HepG2 (cell line): Measurements from ENCODE around the gene DPAGT1. TPM values are rescaled to one million over a fixed set of nuclear protein-coding genes. Genes with fewer than 3 reads are reported as not detected.

Source experiments
- HDAC1 ChIP-seq: sonication (generic); formaldehyde crosslinking; IDR thresholded peaks from 2 replicates; pipeline ENCODE4 v1.5.1; 2020; ENCODE audit warnings: mild to moderate bottlenecking, missing genetic modification reagents
- MAZ ChIP-seq, 2 experiments: sonication (generic) in 1 of 2; formaldehyde crosslinking in 1 of 2; IDR thresholded peaks; 2 replicates each; pipeline versions ENCODE4 v1.5.0 to v1.6.1; 2012 to 2020; ENCODE audit warnings: low read depth in 2 of 2, mild to moderate bottlenecking in 2 of 2, borderline replicate concordance in 1 of 2, improper control_type of control experiment in 1 of 2, low read length in 1 of 2, missing genetic modification reagents in 1 of 2, moderate library complexity in 1 of 2
- NR2C2 ChIP-seq: sonication (generic); formaldehyde crosslinking; IDR thresholded peaks from 2 replicates; pipeline ENCODE4 v1.4.0; 2020; ENCODE audit warnings: missing genetic modification reagents, mild to moderate bottlenecking, moderate library complexity, borderline replicate concordance
- PHF21A ChIP-seq: sonication (generic); formaldehyde crosslinking; IDR thresholded peaks from 2 replicates; pipeline ENCODE4 v1.5.0; 2020; ENCODE audit warnings: mild to moderate bottlenecking, missing genetic modification reagents
- PITX1 ChIP-seq: sonication (generic); formaldehyde crosslinking; IDR thresholded peaks from 2 replicates; pipeline ENCODE4 v1.5.1; 2020; ENCODE audit warnings: mild to moderate bottlenecking, missing genetic modification reagents
- SAP130 ChIP-seq: IDR thresholded peaks from 2 replicates; pipeline ENCODE4 v1.6.1; 2016; ENCODE audit warnings: low read depth
- SP2 ChIP-seq: sonication (generic); formaldehyde crosslinking; IDR thresholded peaks from 2 replicates; pipeline ENCODE4 v1.5.1; 2020; ENCODE audit warnings: mild to moderate bottlenecking, missing genetic modification reagents
- ZEB1 ChIP-seq: IDR thresholded peaks from 2 replicates; pipeline ENCODE4 v1.6.1; 2012; ENCODE audit warnings: mild to moderate bottlenecking, low read depth, inconsistent platforms; ENCODE audit not compliant: insufficient replicate concordance
- polyA plus RNA-seq, 8 experiments: library from polyadenylated mRNA; depleted of rRNA in 3 of 8; stranded (reverse) in 7 of 8; unstranded in 1 of 8; fragments of >200 nt; fragmentation: Illumina TruSeq in 4 of 8; extraction: Trizol in 4 of 8; gene quantifications; 2 replicates each; pipeline versions ENCODE4 v1.2.1 to v1.2.3, GENCODE V29; 2011 to 2016; ENCODE audit warnings: low read depth in 4 of 8, missing spikeins in 1 of 8, mixed read lengths in 1 of 8; ENCODE audit not compliant: insufficient read depth in 1 of 8
- total RNA-seq, 5 experiments: library from RNA; depleted of rRNA; stranded (reverse); fragments of >200 nt; fragmentation: Illumina TruSeq; extraction: Trizol; gene quantifications; 2 replicates each; pipeline ENCODE4 v1.2.3, GENCODE V29; 2016; ENCODE audit warnings: low read depth in 1 of 5
- TF ChIP-seq, protein P1 (sequence below): sonication (generic); formaldehyde crosslinking; IDR thresholded peaks from 2 replicates; pipeline ENCODE4 v1.8.1; 2022; ENCODE audit warnings: low read depth, mild to moderate bottlenecking, missing genetic modification reagents
- TF ChIP-seq, protein P2 (sequence below): sonication (generic); formaldehyde crosslinking; IDR thresholded peaks from 2 replicates; pipeline ENCODE4 v1.4.0; 2020; ENCODE audit warnings: missing genetic modification reagents
- TF ChIP-seq, protein P3 (sequence below): IDR thresholded peaks from 2 replicates; pipeline ENCODE4 v1.6.1; 2016
- TF ChIP-seq, protein P4 (sequence below): sonication (generic); formaldehyde crosslinking; IDR thresholded peaks from 2 replicates; pipeline ENCODE4 v1.4.0; 2020; ENCODE audit warnings: mild to moderate bottlenecking, missing genetic modification reagents
- TF ChIP-seq, protein P5 (sequence below): sonication (generic); formaldehyde crosslinking; IDR thresholded peaks from 2 replicates; pipeline ENCODE4 v1.5.1; 2020; ENCODE audit warnings: mild to moderate bottlenecking, missing genetic modification reagents, borderline replicate concordance
- TF ChIP-seq, protein P6 (sequence below): IDR thresholded peaks from 2 replicates; pipeline ENCODE4 v1.6.1; 2018; ENCODE audit warnings: missing genetic modification reagents

DPAGT1 gene
- total and polyA plus RNA-seq, 2 of the 13 experiments (the other 11 are each of a cell fraction or from before 2014, with no cell fraction given), result 37.6 to 70.7 TPM

DNA sequence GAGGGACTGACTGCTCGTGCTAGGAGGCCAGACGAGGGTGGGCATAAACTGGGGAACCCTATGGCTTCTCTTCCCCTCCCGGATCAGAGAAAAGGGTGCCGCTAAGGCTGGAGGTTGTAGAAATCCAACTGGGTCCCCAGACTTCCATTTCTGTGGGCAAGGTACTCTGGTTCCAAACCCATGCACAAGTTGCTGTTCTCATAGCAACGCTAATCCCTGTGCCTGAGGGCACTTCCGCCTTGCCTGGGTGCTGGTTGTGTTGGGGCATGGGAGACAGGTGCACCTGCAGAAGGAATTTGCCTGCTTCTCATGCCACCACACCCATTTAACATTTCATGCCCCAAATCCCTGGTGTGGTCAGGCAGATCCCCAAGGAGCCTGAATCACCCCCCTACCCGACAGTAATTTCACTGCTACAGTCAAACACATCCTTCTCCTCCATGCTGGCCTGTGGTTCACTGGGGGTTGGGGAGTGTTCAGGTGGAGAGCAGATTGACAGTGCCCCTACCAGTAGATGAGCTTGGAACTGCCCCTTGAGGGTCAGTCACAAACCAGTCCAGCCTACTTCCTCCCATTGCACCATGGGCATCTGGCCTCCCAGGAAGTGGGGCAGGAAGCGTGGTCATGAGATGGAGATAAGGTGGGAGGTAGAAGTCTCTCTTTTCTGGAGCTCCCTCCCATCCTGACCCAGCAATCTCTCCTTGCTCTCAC lies 6.6 kb upstream of the DPAGT1 start (continued):
- TF ChIP-seq NR2C2 (CRISPR knock-in tag), result peak; percentile 60; the same call in 1 of the 2 replicates
- peak; percentile 0; the same call in 1 of the 2 replicates for TF ChIP-seq HDAC1 (CRISPR knock-in tag)
- TF ChIP-seq, protein P1, sequence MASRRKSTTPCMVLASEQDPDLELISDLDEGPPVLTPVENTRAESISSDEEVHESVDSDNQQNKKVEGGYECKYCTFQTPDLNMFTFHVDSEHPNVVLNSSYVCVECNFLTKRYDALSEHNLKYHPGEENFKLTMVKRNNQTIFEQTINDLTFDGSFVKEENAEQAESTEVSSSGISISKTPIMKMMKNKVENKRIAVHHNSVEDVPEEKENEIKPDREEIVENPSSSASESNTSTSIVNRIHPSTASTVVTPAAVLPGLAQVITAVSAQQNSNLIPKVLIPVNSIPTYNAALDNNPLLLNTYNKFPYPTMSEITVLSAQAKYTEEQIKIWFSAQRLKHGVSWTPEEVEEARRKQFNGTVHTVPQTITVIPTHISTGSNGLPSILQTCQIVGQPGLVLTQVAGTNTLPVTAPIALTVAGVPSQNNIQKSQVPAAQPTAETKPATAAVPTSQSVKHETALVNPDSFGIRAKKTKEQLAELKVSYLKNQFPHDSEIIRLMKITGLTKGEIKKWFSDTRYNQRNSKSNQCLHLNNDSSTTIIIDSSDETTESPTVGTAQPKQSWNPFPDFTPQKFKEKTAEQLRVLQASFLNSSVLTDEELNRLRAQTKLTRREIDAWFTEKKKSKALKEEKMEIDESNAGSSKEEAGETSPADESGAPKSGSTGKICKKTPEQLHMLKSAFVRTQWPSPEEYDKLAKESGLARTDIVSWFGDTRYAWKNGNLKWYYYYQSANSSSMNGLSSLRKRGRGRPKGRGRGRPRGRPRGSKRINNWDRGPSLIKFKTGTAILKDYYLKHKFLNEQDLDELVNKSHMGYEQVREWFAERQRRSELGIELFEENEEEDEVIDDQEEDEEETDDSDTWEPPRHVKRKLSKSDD (CRISPR knock-in tag), result no peak
- peak; percentile 78 for TF ChIP-seq SP2 (CRISPR knock-in tag)
- TF ChIP-seq, protein P2, sequence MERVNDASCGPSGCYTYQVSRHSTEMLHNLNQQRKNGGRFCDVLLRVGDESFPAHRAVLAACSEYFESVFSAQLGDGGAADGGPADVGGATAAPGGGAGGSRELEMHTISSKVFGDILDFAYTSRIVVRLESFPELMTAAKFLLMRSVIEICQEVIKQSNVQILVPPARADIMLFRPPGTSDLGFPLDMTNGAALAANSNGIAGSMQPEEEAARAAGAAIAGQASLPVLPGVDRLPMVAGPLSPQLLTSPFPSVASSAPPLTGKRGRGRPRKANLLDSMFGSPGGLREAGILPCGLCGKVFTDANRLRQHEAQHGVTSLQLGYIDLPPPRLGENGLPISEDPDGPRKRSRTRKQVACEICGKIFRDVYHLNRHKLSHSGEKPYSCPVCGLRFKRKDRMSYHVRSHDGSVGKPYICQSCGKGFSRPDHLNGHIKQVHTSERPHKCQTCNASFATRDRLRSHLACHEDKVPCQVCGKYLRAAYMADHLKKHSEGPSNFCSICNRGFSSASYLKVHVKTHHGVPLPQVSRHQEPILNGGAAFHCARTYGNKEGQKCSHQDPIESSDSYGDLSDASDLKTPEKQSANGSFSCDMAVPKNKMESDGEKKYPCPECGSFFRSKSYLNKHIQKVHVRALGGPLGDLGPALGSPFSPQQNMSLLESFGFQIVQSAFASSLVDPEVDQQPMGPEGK (CRISPR knock-in tag), result peak; percentile 0; the same call in 1 of the 2 replicates
- TF ChIP-seq MAZ (IDR thresholded peaks at IDR 0.05; ENCODE audit: borderline replicate concordance, low read depth, low read length), result no peak
- no peak for TF ChIP-seq MAZ (CRISPR knock-in tag; IDR thresholded peaks at IDR 0.05; ENCODE audit: low read depth)
- TF ChIP-seq, protein P3, sequence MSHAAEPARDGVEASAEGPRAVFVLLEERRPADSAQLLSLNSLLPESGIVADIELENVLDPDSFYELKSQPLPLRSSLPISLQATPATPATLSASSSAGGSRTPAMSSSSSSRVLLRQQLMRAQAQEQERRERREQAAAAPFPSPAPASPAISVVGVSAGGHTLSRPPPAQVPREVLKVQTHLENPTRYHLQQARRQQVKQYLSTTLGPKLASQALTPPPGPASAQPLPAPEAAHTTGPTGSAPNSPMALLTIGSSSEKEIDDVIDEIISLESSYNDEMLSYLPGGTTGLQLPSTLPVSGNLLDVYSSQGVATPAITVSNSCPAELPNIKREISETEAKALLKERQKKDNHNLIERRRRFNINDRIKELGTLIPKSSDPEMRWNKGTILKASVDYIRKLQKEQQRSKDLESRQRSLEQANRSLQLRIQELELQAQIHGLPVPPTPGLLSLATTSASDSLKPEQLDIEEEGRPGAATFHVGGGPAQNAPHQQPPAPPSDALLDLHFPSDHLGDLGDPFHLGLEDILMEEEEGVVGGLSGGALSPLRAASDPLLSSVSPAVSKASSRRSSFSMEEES (CRISPR knock-in tag), result 0 out of 2 replicates have a peak, but pooled peaks have one; percentile 37
- TF ChIP-seq PHF21A (CRISPR knock-in tag), result peak; percentile 69
- TF ChIP-seq, protein P4, sequence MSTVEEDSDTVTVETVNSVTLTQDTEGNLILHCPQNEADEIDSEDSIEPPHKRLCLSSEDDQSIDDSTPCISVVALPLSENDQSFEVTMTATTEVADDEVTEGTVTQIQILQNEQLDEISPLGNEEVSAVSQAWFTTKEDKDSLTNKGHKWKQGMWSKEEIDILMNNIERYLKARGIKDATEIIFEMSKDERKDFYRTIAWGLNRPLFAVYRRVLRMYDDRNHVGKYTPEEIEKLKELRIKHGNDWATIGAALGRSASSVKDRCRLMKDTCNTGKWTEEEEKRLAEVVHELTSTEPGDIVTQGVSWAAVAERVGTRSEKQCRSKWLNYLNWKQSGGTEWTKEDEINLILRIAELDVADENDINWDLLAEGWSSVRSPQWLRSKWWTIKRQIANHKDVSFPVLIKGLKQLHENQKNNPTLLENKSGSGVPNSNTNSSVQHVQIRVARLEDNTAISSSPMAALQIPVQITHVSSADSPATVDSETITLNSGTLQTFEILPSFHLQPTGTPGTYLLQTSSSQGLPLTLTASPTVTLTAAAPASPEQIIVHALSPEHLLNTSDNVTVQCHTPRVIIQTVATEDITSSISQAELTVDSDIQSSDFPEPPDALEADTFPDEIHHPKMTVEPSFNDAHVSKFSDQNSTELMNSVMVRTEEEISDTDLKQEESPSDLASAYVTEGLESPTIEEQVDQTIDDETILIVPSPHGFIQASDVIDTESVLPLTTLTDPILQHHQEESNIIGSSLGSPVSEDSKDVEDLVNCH (CRISPR knock-in tag), result no peak
- TF ChIP-seq, protein P5, sequence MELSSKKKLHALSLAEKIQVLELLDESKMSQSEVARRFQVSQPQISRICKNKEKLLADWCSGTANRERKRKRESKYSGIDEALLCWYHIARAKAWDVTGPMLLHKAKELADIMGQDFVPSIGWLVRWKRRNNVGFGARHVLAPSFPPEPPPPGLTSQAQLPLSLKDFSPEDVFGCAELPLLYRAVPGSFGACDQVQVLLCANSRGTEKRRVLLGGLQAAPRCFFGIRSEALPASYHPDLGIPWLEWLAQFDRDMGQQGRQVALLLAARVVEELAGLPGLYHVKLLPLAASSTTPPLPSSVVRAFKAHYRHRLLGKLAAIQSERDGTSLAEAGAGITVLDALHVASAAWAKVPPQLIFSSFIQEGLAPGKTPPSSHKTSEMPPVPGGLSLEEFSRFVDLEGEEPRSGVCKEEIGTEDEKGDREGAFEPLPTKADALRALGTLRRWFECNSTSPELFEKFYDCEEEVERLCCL (CRISPR knock-in tag), result 0 out of 2 replicates have a peak, but pooled peaks have one; percentile 56
- peak; percentile 79 for TF ChIP-seq SAP130 (CRISPR knock-in tag)
- TF ChIP-seq, protein P6, sequence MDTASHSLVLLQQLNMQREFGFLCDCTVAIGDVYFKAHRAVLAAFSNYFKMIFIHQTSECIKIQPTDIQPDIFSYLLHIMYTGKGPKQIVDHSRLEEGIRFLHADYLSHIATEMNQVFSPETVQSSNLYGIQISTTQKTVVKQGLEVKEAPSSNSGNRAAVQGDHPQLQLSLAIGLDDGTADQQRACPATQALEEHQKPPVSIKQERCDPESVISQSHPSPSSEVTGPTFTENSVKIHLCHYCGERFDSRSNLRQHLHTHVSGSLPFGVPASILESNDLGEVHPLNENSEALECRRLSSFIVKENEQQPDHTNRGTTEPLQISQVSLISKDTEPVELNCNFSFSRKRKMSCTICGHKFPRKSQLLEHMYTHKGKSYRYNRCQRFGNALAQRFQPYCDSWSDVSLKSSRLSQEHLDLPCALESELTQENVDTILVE (CRISPR knock-in tag), result peak; percentile 54
- peak; percentile 94 for TF ChIP-seq PITX1 (CRISPR knock-in tag)
- peak; percentile 66 for TF ChIP-seq ZEB1
